ENCODE results near the gene SPATA12. TPM values are rescaled to one million over a fixed set of nuclear protein-coding genes. Genes with fewer than 3 reads are reported as not detected.

SPATA12 gene
- total RNA-seq, 1 experiment from 2014 or later, result 0.22 TPM

GRCh38 chr3:57069503-57069902 lies 9.0 kb downstream of the SPATA12 start:
- no peaks in the 10 kb centered on the region for H4K20me1 ChIP-seq (ENCODE audit: control insufficient read depth, insufficient read depth, insufficient read length)
- H3K9me3 ChIP-seq (ENCODE audit: control insufficient read depth, low read depth, low read length), result no peaks in the 10 kb centered on the region
- H2BK15ac ChIP-seq (ENCODE audit: low read depth, low read length), result no peak overlapping the region
- no peak overlapping the region for H3K14ac ChIP-seq (ENCODE audit: insufficient read depth, low read length)
- no peak overlapping the region for H3T11ph ChIP-seq (ENCODE audit: low read length)
- H2BK120ac ChIP-seq (ENCODE audit: low read depth, low read length, poor library complexity, severe bottlenecking), result no peak overlapping the region
- no peaks in the 10 kb centered on the region for H3K27me3 ChIP-seq (ENCODE audit: insufficient read depth, low read length)
- H3K23me2 ChIP-seq (ENCODE audit: insufficient read length, low read depth, low read length, poor library complexity, severe bottlenecking), result no peaks in the 10 kb centered on the region
- peaks cover 3% of the 10 kb centered on the region; the same call in 1 of the 2 replicates for H3K4me1 ChIP-seq (ENCODE audit: insufficient read depth, low read length)
- no peak overlapping the region for H4K5ac ChIP-seq (ENCODE audit: insufficient read length, low read depth, low read length)
- no peaks in the 10 kb centered on the region for H3K79me1 ChIP-seq (ENCODE audit: insufficient read depth, low read depth, low read length, poor library complexity, severe bottlenecking)
- H3K23ac ChIP-seq (ENCODE audit: insufficient read length, low read depth, low read length), result no peak overlapping the region
- Mint-ChIP-seq H3K4me1 (peaks cover 4 to 8% of the 10 kb centered on the region in 2 experiments; a peak in 3 of 4 replicates), H3K9me3 (peaks cover 3 to 4% of the 10 kb centered on the region in 2 experiments), H3K27ac (no peak overlapping the region), H3K27me3 (ENCODE audit: low read depth) (no peaks in the 10 kb centered on the region; the same call in 1 of the 2 replicates), H3K36me3 (ENCODE audit: insufficient read depth in 1 of 3, low read depth in 3 of 3) (peaks cover 0 to 4% (median 4%) of the 10 kb centered on the region in 3 experiments; a peak in 3 of 7 replicates), H3K4me3 (no peak overlapping the region)
- H3K79me2 ChIP-seq (ENCODE audit: insufficient read depth, low read length), result no peaks in the 10 kb centered on the region
- no peak for DNase-seq
- H2BK12ac ChIP-seq (ENCODE audit: insufficient read length, low read depth, low read length), result no peak overlapping the region
- no CpG with 5 or more reads among the region's 6 CpGs for WGBS (ENCODE audit: extremely low coverage, insufficient read length, low lambda C conversion rate)
- H3K27ac ChIP-seq (ENCODE audit: insufficient read length, low read depth, low read length), result no peak overlapping the region
- H2BK20ac ChIP-seq (ENCODE audit: low read depth, low read length, poor library complexity, severe bottlenecking), result no peak overlapping the region
- H3K4ac ChIP-seq (ENCODE audit: low read depth, low read length), result no peak overlapping the region
- H3K9ac ChIP-seq (ENCODE audit: extremely low read depth, insufficient read length, low read length), result no peak overlapping the region
- no peak overlapping the region for H3K4me2 ChIP-seq (ENCODE audit: insufficient read depth, insufficient read length, low read length)
- TF ChIP-seq CTCF (conservative IDR thresholded peaks at IDR 0.05), result no peak
- no peak overlapping the region for H4K8ac ChIP-seq (replicated peaks; ENCODE audit: insufficient read length, low read depth, low read length)
- H2AFZ ChIP-seq (ENCODE audit: low read length), result no peak overlapping the region
- no peak overlapping the region for H2BK5ac ChIP-seq (ENCODE audit: insufficient read length, low read length)
- no peak overlapping the region for H2AK5ac ChIP-seq (ENCODE audit: insufficient read length, low read length)
- H3K56ac ChIP-seq (ENCODE audit: insufficient read length, low read depth, low read length), result no peak overlapping the region
- no peak overlapping the region for H4K91ac ChIP-seq (ENCODE audit: insufficient read length, low read depth, low read length)
- no peak overlapping the region for H3K18ac ChIP-seq (ENCODE audit: insufficient read length, low read depth, low read length)
